RPMI8226 (cell line): ENCODE data around the gene TLCD5.

ENCODE experiments used
- DNase-seq: peaks from one replicate; pipeline ENCODE4 v3.0.0-alpha.2; 2015

The TLCD5 gene

GRCh38 chr11:120324932-120325810 is at the start of gene TLCD5:
TLCD5 (plus strand) TSS chr11:120325299; CDS start chr11:120327442, 2,143 bp downstream.
- DNase-seq = peak; percentile 15

- no peak for DNase-seq
Measured at GRCh38 chr11:120279502-120279901, 45.6 kb upstream of the TLCD5 start.

DNA sequence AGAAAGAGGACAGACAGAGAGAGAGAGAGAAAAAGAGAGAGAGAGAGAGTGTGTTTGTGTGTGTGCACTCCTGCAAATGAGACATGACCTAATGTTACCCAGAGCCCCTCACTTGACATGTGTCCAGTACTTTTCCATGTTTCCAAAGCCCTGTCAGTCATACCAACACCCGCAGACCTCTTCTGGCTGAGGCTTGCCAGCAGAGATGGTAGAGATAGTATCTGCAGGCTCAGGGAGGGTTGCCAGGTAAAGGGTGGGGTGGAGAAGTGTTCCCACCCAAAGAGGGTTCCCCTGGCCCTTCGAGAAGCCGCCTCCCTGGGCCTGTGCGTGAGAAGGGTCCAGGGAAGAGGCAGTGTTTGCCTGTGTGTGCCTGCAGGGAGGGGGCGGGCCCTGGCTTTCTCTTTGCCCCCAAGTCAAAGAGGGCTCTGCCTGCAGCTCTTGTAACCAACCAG is 44.5 kb upstream of the TLCD5 start:
- DNase-seq = no peak

DNA sequence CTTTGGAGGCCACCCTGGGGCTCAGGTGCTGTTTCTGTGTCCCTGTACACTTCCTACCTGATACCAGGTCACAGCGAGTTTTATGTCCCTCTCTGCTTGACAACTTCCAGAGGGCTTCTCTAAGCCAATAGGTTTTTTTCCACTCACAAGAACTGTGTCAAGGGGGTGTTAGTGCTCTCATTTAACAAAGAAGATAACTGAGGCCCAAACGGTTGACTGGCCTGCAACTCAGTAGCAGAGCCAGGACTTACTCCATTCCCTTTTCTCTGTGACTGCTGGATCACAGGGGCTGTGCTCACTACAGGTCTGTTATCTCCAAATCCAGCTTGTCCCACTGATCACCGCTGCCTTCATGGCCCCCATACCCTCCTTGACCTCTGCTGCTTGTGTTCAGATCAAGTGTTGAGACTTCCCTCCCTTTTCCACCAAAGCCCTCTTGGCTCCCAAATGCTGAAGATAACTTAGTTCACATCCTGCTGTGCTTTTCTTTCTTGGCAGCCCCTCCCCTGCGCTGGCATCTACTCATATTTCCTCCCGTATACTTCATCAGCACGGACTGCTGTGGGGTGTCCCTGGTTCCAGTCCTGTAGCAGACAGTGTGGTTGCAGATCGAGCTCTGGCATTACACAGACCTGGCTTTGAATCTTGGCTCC is 43.8 kb upstream of the TLCD5 start:
- no peak for DNase-seq

DNA sequence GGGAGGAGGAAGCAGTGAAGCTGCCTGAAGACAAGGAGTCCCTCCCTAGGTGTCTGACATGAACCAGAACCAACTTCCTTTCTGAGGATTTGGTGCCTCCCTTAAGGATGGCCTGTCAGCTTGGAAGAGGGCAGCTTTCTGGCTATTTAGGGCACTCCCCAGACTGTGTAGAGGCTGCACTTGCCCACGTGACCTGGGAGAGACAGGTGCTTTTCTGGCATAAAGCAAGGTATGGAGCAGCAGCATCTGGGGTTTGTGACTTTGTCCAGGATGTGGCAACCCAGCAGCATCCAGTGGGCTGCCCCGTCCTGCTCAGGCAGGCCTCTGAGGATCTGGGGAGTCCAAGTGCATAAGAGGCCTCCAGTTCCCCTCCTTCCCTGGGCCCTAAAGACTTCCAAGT is 42.0 kb upstream of the TLCD5 start:
- no peak for DNase-seq

DNA sequence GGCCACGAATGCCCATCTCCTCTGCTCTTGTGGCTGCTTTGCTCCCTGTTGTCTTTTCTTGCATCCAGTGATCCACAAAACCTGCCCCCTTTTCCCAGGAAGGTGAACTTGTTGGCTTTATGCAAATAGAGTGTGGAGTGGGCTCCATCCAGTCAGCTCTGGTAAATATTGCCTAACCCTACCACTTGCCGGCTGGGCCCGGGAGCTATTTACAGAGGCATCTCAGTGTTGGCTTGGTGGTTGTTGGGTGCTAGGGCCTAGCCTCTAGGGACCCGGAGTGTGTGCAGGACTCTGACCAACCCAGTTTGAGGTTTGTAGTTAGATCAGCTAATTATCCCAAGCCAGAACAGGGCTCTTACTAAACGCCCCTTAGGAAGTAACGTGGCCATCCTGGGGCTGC is 40.8 kb upstream of the TLCD5 start:
- no peak for DNase-seq

DNA sequence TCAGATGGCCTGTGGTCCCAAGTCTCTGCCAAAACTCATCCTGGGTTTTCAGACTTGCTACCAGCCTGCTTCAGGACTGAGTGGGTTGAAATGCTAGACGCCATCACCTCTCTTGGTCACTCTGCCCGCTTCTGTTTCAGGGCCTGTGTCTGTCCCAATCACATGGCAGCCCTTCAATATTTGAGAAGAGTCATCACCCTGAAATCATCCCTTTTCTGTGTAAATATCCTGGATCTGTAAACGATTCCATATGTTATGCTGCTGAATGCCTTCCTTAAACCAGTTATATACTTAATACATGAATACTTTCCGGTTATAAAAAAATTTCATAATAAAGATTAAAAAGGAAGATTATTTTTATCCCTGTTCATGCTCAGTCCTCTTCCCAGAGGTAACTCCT is 39.8 kb upstream of the TLCD5 start:
- no peak for DNase-seq

- no peak for DNase-seq
Measured at GRCh38 chr11:120288021-120288420, 37.1 kb upstream of the TLCD5 start.

DNA sequence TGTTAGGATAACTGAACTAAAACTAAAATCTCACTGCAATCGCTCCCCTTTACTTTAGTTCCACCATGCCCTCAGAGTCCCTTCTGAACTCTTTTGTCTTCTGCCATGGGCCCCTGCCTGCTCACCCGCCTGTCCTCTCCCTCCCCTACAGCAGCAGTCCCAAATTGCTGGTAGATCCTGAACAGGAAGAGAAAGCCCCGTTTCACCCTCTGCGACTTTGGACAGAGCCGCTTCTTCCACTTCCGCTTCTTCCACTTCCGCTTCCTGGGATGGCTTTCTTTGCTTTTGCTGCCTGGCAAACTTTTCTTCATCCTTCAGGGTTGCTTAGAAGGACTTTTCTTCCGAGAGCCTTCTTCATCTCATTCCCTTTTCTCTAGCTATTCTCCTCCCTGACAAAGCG is 35.7 kb upstream of the TLCD5 start:
- no peak for DNase-seq

- no peak for DNase-seq
Measured at GRCh38 chr11:120290956-120291355, 34.1 kb upstream of the TLCD5 start.

DNA sequence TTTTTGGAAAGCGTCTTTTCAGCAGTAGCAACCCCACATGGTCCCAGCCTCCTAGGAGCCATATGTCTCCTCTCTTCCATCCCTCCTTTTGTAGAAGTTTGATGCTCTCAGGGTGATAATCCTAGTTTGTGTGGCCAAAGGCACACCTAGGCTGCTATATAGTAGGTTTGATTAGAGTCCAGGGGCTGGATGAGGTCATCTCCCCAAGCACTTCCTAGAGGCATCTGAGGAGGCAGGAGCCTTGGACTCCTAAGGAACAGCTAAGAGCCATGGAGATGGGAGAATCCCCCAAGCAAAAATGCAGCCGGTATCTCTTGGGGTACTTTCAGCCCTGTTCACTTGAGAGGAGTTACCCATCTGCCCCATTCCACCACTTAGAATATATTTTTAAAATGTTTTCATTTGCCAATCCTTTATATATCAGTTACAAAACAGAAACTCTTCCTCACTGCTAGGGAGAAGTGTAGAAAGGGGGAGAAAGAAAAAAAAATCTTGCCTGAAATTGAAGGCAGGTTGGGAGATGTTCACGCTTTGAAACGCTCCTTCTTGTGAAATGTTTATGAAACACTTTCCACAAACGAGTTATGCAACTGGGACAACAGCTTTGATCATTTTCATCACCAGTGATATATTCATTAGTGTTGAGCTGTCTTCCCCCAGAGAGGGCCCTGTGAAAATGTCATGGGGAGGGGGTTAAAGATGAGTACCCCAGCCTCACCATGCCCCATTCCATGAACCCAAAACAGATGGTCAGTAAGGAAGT is 31.9 kb upstream of the TLCD5 start:
- no peak for DNase-seq

- DNase-seq = no peak
Measured at GRCh38 chr11:120294096-120294495, 31.0 kb upstream of the TLCD5 start.

DNA sequence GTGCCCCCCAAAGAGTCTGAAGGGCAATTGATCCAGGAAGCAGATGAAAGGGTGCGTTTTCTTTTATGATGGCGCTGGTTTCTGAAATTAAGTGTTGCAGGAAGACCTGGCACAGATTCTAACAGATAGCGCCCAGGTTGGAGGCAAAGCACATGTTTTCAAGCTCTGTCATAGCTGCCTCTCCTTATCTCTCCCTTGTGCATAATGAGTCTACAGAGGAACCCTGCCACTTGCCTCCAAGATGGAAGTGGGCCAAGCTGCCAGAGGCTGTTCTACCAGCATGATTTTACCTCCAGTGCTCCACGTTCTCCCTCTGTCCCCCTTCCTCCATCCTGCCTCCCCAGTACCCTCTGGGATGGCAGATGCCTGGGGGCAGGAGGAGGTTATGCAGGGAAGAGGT is 30.0 kb upstream of the TLCD5 start:
- DNase-seq = no peak

GRCh38 chr11:120296554-120296953 is 28.5 kb upstream of the TLCD5 start:
- DNase-seq = no peak

DNA sequence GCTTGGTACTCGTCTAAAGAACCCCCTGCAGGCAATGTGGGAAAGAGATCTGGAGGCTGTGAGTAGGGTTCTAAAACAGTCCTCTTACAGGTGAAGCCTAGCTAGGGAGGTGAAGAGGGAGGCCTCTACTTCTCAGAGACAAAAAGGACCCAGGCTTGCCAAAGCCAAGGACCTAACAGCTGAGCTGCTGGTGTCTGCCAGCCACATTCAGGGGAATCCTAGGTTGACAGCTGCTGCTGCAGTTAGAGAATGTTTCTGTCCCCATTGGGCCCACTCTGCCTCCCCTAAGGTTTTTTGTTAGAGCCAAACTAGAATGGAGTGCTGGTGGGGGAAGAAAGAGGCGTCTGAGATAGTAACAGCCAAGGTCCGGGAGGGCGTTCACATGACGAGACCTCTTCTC is 26.6 kb upstream of the TLCD5 start:
- no peak for DNase-seq

DNA sequence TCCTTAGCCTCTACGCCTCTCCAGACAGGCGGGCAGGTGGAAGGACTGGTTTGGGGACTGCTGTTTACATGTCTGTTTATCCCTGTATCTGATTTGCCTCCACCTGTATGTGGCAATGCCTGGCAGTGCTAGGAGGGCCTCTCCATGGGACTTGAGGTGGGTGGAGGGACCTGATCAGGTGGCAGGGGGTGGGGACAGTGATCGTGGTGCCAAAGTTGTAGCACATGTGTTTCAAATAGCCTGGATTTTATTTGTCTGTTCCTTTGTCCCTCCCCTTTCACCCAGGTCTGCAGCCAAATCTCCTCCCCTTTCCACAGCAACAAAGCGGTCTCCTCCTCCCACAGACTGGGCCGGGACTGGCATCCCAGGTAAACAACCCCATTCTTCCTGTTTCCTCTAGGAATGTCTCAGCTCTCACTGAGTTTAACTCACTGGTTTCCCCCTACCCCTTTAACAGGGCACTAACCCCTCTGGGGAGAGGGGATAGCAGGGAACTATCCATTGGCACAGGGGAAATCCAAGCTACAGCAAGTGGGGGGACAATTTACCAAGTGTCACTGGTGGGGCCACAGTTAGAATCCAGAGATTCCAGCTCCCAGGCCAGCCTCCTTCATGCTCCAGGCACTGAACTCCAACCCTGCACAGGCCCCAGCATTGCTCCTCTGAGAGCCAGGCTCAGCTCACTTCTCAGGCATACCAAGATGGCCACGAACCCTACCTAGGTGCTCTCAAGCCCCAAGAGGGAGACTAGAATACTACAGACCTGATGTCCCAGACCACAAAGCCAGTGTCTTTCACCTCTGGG is 22.9 kb upstream of the TLCD5 start:
- DNase-seq = no peak

- DNase-seq = no peak
Measured at GRCh38 chr11:120303004-120303637, 22.0 kb upstream of the TLCD5 start.

- no peak for DNase-seq
Measured at GRCh38 chr11:120304526-120304925, 20.6 kb upstream of the TLCD5 start.

DNA sequence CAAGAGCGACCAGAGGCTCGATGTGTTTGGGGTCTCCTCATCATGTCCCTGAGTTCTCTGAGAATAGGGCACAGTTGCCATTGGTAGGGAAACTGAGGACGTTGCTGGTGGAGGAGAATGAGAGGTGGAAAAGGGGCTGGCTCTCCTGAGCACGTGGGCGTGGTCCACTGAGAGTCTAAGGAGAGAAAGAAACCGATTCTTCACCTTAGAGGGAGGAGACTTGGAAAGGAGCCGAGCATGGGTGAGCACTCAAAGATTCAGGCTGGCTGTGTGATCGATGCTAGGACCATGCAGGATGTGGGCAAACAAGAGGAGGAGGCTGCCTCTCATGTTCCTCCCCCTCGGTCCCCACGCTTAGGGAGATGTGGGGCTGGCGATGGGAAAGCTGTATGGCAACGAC is 19.8 kb upstream of the TLCD5 start:
- DNase-seq = peak; percentile 47

DNA sequence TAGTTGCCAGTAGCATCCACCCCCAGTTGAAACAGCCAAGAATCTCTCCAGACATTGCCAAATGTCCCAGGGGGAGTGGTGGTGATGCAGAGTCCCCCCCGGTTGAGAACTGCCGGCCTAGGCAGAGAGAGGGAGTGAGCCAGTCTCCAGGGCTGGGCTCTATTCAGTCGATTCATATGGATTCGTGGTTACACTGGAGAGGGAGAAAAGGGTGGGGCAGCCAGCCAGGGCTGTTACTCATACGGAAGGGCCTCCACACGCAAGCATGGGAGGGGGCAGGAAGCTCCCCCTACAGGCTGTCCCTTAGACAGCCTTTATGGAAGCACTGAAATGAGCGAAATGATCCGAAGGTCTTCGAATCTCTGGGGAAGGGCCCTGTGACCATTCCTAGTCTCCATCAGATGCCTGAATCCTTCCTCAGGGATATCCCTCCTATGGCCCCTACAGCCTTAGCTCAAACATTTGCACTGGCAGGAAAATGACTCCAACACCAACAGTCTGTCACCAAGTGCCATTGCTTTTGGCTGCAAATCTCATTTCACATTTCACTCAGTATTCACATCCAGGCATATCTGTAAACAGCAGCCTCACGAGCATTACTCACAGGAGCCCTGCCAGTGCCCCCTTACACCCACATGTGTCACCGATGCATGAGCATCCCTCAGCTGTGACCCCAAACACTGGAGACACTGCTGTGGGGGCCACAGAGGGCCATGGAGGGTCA is 18.4 kb upstream of the TLCD5 start:
- DNase-seq = no peak

DNA sequence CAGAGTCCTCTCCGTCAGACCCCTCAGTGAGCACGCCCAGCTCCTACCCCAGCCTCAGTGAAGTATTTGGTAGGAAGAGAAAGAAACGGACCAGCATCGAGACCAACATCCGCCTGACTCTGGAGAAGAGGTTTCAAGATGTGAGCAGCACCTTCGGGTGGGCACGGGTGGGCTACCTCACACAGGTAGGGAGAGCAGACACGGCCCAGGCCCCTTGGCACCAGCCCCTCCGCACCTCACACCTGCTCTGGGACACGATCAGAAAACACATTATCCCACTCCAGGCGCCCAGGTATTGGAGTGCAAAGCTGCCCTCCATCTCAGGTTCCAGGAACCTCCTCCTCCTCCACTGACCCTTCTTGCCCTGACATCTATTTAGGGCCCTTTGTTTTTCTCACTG is 17.6 kb upstream of the TLCD5 start:
- no peak for DNase-seq

- DNase-seq = no peak
Measured at GRCh38 chr11:120308081-120308480, 17.0 kb upstream of the TLCD5 start.
